ENCODE measurements around the gene SLC47A1. TPM values are rescaled to one million over a fixed set of nuclear protein-coding genes. Genes with fewer than 3 reads are reported as not detected.

Gene SLC47A1
- total and polyA plus RNA-seq, 2 of the 13 experiments (the other 11 are each of a cell fraction or from before 2014, with no cell fraction given) = 42.1 to 67.5 TPM

GRCh38 chr17:19538095-19539039 is 4.7 kb downstream of the SLC47A1 start (continued):
- TF ChIP-seq ATF2 (CRISPR knock-in tag; IDR thresholded peaks at IDR 0.05) (peak; percentile 78), MAX (IDR thresholded peaks at IDR 0.05) (peak; percentile 81), POGZ (CRISPR knock-in tag; IDR thresholded peaks at IDR 0.05) (peak; percentile 89), TEAD2 (CRISPR knock-in tag; IDR thresholded peaks at IDR 0.05) (no peak), SYNCRIP (IDR thresholded peaks at IDR 0.05; ENCODE audit: insufficient read depth, low read depth, low read length) (no peak), DNMT1 (CRISPR knock-in tag; IDR thresholded peaks at IDR 0.05) (0 out of 2 replicates have a peak, but pooled peaks have one; percentile 48), ISL2 (CRISPR knock-in tag; IDR thresholded peaks at IDR 0.05) (peak; percentile 78), PBX2 (CRISPR knock-in tag; IDR thresholded peaks at IDR 0.05) (no peak), CBX5 (CRISPR knock-in tag; IDR thresholded peaks at IDR 0.05; ENCODE audit: borderline replicate concordance) (peak; percentile 84; the same call in 1 of the 2 replicates), ZNF660 (CRISPR knock-in tag; IDR thresholded peaks at IDR 0.05; ENCODE audit: borderline replicate concordance, low read depth) (no peak), ZFP91 (CRISPR knock-in tag; IDR thresholded peaks at IDR 0.05; ENCODE audit: borderline replicate concordance) (peak; percentile 77), ZNF264 (CRISPR knock-in tag; IDR thresholded peaks at IDR 0.05) (no peak; the same call in 1 of the 2 replicates), ZNF639 (CRISPR knock-in tag; conservative IDR thresholded peaks at IDR 0.05) (no peak), IRF9 (CRISPR knock-in tag; IDR thresholded peaks at IDR 0.05; ENCODE audit: borderline replicate concordance) (0 out of 2 replicates have a peak, but pooled peaks have one; percentile 41), EED (CRISPR knock-in tag; IDR thresholded peaks at IDR 0.05) (no peak), CREBL2 (CRISPR knock-in tag; IDR thresholded peaks at IDR 0.05; ENCODE audit: borderline replicate concordance) (no peak), DRAP1 (CRISPR knock-in tag; IDR thresholded peaks at IDR 0.05) (peak; percentile 66; the same call in 1 of the 2 replicates), ADNP (CRISPR knock-in tag; IDR thresholded peaks at IDR 0.05) (no peak), STAG1 (CRISPR knock-in tag; IDR thresholded peaks at IDR 0.05) (peak; percentile 5; the same call in 1 of the 2 replicates), ZSCAN30 (CRISPR knock-in tag; IDR thresholded peaks at IDR 0.05) (no peak), TCF7 (IDR thresholded peaks at IDR 0.05; ENCODE audit: low read depth) (peak; percentile 45; the same call in 1 of the 2 replicates)
